ENCODE data around the gene CXCL11.

Gene CXCL11

DNA sequence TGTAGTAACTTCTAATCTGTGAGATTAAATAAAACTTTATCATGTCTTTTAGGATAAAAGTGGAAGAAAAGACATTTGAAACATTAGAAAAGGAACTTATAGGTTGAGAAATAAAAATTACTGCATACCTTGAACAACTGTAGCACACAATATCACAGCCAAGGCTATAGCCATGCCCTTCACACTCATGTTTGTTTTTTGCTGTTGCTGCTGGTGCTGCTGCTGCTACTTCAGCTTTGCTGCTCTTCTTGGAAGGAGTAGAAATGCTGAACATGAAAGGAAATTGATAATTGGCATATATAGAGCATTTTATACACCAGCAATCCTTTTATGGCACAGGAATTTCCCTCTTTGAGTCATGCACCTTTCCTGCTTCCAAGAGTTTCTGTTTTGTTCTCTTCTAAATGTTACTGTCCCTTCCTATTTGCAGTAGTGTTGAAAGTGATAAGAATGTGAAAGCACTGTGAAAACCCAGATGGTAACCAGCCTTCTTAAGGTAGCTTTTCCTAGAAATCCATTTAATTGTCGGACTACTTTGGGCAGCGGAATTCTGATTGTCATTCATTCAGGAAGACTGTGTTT, at the start of gene CXCL11:
CXCL11 (minus strand) TSS at position 272 of the 582 bp plus-strand sequence; CDS start at position 189, 83 bp downstream.
- H3K4me1 Mint-ChIP-seq (ENCODE audit: low read depth) = peaks cover 3% of the 10 kb centered on the region
- H3K27me3 Mint-ChIP-seq = peaks cover 3% of the 10 kb centered on the region
- no peak for DNase-seq

DNA sequence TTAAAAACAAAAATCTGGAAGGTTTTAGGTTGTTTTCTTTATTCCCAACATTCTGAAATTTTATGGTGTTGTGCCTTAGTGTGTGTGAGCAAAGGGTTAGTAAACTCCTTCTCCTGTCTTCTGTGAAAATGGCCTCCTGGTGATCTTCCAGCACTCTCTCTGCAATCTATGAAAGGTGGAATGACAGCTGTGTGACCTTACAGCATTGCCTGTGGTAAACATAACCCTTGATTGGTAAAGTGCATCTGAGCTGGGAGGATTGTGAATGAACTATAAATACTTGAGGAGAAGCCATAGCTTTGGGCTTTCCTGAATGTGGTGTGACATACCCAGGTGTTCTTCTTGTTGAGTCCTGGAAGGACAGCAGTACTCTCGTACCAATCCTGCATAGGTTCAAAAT, 48.7 kb upstream of the CXCL11 start:
- no peak for DNase-seq
- Mint-ChIP-seq H3K27me3 (peaks cover 2% of the 10 kb centered on the region), H3K4me1 (ENCODE audit: low read depth) (peaks cover 2% of the 10 kb centered on the region), H3K27ac (no peak overlapping the region), H3K36me3 (ENCODE audit: low read depth) (no peaks in the 10 kb centered on the region), H3K9me3 (no peaks in the 10 kb centered on the region), H3K4me3 (no peak overlapping the region)

More for the DNA sequence above, at the start of gene CXCL11:
- H3K9me3 Mint-ChIP-seq = no peaks in the 10 kb centered on the region
- H3K27ac Mint-ChIP-seq = no peak within 1 kb of the TSS
- no peaks in the 10 kb centered on the region for H3K36me3 Mint-ChIP-seq (ENCODE audit: low read depth)
- no peak within 1 kb of the TSS for H3K4me3 Mint-ChIP-seq

DNA sequence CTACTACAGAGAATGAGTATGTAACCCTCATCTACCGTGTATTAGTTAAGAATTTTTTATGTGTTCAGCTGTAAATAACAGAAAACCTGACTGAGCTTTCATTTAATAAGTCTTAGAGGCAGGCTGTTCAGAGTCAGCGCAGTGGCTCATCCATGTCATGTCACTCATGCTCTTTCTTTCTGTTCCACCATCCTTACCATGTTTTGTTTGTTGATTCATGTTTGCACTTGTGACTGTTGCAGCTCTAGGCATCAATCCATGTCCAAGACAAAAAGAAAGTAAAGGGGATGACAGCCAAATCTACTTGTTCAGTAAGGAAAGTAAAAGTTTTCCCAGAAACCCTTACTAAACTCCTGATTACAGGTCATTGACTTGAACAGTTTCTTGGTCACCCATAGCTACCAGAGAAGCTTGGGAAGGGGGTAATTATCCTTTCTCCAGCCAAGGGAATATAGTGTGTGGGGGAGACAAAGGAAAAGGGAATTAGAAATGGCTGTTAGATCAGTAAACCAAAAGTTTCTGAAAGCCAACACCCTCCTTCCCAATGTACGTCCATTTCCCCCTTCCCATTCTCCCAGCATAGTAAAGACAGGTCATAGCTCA, 47.6 kb upstream of the CXCL11 start:
- no peak for DNase-seq
- Mint-ChIP-seq H3K27me3 (peaks cover 2% of the 10 kb centered on the region), H3K36me3 (ENCODE audit: low read depth) (no peaks in the 10 kb centered on the region), H3K27ac (no peak overlapping the region), H3K4me3 (no peak overlapping the region), H3K9me3 (no peaks in the 10 kb centered on the region), H3K4me1 (ENCODE audit: low read depth) (peaks cover 2% of the 10 kb centered on the region)

DNA sequence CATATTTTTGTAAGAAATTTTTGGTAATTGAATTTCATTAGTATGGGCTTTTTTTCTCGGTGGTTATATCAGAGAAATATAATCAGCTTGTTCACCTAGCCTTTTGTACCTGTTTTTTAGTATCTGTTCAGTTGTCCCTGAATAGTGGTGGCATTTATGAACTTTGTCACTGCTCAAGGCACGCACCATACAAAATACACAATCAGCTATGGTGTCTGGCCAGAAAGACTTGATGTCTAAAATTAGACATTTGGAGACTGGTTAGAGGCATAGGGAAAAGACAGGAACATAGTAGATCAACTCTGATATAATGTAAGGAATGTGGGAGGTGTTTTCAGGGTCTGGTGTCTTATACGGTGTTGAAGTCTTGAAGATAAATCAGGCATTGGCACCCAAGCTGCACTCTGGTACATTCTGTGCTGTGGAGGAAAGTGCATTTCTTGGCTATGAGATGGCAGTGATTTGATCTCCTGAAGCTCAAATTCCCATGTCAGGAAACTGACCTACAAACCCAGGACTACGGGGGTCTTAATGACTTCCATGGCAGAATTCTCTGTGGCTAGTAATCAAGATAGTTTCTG, 42.3 kb upstream of the CXCL11 start:
- no peaks in the 10 kb centered on the region for H3K36me3 Mint-ChIP-seq (ENCODE audit: low read depth)
- H3K27me3 Mint-ChIP-seq = no peaks in the 10 kb centered on the region
- no peak overlapping the region for H3K4me3 Mint-ChIP-seq

DNA sequence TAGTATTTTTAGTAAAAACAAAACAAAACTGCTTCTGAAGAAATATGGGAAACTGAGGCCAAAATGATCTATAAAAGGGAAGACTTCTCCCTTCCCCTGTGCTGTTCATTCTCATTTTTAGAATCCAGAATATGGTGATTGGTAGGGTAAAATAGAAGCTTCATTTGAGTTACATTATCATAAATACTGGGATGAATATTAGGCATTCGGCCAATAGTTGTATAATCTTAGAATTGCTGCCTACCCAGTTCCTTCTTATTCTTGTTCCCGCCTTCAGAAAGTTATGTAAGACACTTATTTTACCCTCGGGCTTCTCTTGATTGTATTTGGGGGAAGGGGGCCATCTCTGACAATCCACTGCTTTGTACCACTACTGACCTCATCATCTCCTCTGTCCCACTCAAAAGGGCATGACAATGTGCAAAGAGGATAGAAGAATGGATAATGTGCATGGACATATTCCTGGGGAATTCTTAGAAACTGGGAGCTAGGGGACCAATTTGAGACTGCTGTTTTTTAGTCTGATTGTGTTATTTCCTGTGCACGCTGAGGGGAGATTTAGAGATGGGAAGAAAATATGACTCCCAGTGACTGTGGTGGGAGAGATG, 39.2 kb upstream of the CXCL11 start:
- H3K27me3 Mint-ChIP-seq = no peaks in the 10 kb centered on the region
- no peaks in the 10 kb centered on the region for H3K36me3 Mint-ChIP-seq (ENCODE audit: low read depth)
- H3K4me1 Mint-ChIP-seq (ENCODE audit: low read depth) = peaks cover 1% of the 10 kb centered on the region
- H3K9me3 Mint-ChIP-seq = no peaks in the 10 kb centered on the region
- no peak overlapping the region for H3K27ac Mint-ChIP-seq
- no peak for DNase-seq
- no peak overlapping the region for H3K4me3 Mint-ChIP-seq

More for the DNA sequence above, 42.3 kb upstream of the CXCL11 start:
- Mint-ChIP-seq H3K9me3 (no peaks in the 10 kb centered on the region), H3K27ac (no peak overlapping the region), H3K4me1 (ENCODE audit: low read depth) (peaks cover 1% of the 10 kb centered on the region)
- no peak for DNase-seq

DNA sequence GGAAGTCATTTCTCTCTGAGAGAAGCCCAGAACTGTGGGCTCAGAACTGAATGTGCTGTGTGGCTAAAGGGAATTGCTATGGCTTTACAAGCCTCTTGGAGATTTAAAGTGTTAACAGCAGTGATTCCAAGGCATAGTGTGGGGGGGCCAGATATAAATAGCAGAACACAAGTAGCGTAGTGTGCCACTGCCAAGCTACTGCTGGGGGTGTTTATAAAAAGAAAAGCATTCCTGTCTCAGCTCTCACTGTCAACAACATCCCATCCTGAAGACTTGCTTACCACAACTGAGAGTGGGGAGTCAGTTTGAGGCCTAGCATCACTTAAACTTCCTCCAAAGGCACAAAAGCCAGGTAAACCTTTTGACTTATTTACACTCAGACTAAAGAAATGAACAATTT, 38.6 kb upstream of the CXCL11 start, which contains the start of gene ART3:
ART3 (plus strand) TSS at position 242 of the 400 bp plus-strand sequence. CDS start 1,181 bp downstream, outside the sequence.
- no peak within 1 kb of the TSS for H3K27ac Mint-ChIP-seq
- no peaks in the 10 kb centered on the region for H3K36me3 Mint-ChIP-seq (ENCODE audit: low read depth)
- DNase-seq = no peak
- H3K9me3 Mint-ChIP-seq = no peaks in the 10 kb centered on the region
- no peaks in the 10 kb centered on the region for H3K27me3 Mint-ChIP-seq
- no peak within 1 kb of the TSS for H3K4me3 Mint-ChIP-seq
- peaks cover 1% of the 10 kb centered on the region for H3K4me1 Mint-ChIP-seq (ENCODE audit: low read depth)

DNA sequence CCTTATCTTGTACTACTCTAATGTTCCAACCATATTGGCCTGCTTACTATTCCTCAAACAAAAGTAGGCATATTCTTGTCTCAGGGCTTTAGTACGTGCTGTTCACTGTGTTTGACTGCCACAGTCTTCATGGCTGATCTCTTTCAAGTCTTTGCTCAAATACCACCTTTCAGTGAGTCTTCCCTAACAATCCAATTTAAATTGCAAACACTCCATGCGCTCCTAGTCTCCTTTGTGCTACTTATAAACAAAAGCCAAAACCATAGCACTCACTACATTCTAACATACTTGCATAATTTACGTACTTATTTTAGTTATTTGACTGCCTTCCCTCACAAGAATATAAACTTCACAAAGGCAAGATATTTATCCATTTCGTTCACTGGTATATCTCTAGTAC, 36.9 kb upstream of the CXCL11 start:
- peaks cover 1% of the 10 kb centered on the region for H3K4me1 Mint-ChIP-seq (ENCODE audit: low read depth)

DNA sequence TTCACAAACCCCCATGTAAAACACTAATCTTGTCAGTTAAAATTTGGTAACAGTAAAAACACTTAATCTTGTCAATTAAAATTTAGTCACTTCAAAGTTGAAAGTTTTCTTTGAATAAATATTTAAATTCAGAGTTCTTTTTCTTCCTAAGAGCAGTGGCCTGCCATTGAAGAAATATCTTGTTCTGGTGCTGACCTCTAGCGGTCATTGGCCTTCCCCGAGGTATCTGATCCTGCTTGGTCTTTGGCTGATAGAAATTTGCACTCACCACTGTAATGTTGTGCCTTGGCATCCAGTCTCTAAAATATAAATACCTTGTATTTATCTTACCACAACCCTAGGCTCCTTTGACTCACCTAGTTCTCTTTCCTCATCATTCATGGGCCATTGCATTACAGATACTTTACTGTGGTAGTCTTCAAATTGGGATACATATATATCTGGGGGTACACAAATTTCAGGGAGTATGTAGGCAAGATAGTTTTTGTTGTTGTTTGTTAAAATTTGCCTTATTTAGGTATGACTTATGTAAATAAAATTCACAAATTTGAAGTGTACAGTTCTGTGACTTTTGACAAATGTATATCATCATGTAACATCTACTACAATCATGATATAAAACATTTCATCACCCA, 31.9 kb upstream of the CXCL11 start:
- no peaks in the 10 kb centered on the region for H3K9me3 Mint-ChIP-seq
- DNase-seq = peak; percentile 68

More for the DNA sequence above, 36.9 kb upstream of the CXCL11 start:
- H3K4me3 Mint-ChIP-seq = no peak overlapping the region
- H3K27me3 Mint-ChIP-seq = no peaks in the 10 kb centered on the region
- no peak for DNase-seq
- H3K27ac Mint-ChIP-seq = no peak overlapping the region
- H3K9me3 Mint-ChIP-seq = no peaks in the 10 kb centered on the region
- H3K36me3 Mint-ChIP-seq (ENCODE audit: low read depth) = no peaks in the 10 kb centered on the region

DNA sequence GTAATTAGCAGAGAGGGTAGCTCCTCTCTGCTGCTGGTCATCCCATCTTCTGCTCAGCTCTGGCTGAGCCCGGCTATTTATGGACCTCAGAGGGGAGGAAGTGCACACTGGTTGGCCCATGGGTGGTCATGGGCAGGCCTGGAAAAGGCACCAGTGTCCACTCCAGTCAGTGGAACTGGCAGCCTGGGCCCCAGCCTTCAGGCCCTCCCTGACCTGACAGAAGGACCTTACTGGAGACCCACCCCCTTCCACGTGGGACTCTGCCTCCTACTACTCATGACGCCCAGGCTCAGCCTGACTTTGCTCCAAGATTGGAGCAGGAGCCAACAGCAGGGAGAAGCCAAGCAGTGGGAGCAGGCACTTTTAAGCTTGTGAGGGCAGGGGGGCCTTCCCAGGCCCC, 30.7 kb upstream of the CXCL11 start:
- Mint-ChIP-seq H3K27me3 (peaks cover 5% of the 10 kb centered on the region), H3K27ac (no peak overlapping the region), H3K9me3 (no peaks in the 10 kb centered on the region), H3K36me3 (ENCODE audit: low read depth) (no peaks in the 10 kb centered on the region), H3K4me1 (ENCODE audit: low read depth) (peaks cover 6% of the 10 kb centered on the region), H3K4me3 (no peak overlapping the region)
- no peak for DNase-seq

More for the DNA sequence above, 31.9 kb upstream of the CXCL11 start:
- H3K4me3 Mint-ChIP-seq = no peak overlapping the region
- H3K27ac Mint-ChIP-seq = no peak overlapping the region
- H3K27me3 Mint-ChIP-seq = no peaks in the 10 kb centered on the region
- H3K36me3 Mint-ChIP-seq (ENCODE audit: low read depth) = no peaks in the 10 kb centered on the region
- no peaks in the 10 kb centered on the region for H3K4me1 Mint-ChIP-seq (ENCODE audit: low read depth)

DNA sequence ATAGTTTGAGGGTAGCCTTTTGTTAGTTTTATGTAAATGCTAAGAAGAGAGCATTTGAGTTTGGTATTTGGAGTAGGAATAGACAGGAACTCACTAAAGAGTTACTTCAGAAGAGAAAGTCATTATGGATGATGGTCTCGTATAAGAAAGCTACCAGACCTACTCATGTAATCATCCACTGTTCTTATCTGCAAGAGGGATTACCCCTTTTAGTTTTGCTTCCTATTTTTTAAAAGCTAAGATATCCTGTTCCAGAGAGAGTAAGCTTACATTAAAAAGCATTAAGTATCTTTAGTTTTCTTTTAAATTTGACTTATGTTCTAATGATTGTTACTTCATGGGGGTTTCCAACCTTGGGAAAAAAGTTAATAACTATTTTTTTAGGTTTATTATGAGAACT, 26.1 kb upstream of the CXCL11 start:
- Mint-ChIP-seq H3K27me3 (peaks cover 19% of the 10 kb centered on the region), H3K27ac (no peak overlapping the region), H3K36me3 (ENCODE audit: low read depth) (no peaks in the 10 kb centered on the region), H3K9me3 (no peaks in the 10 kb centered on the region), H3K4me3 (no peak overlapping the region), H3K4me1 (ENCODE audit: low read depth) (peaks cover 51% of the 10 kb centered on the region)
- DNase-seq = no peak

DNA sequence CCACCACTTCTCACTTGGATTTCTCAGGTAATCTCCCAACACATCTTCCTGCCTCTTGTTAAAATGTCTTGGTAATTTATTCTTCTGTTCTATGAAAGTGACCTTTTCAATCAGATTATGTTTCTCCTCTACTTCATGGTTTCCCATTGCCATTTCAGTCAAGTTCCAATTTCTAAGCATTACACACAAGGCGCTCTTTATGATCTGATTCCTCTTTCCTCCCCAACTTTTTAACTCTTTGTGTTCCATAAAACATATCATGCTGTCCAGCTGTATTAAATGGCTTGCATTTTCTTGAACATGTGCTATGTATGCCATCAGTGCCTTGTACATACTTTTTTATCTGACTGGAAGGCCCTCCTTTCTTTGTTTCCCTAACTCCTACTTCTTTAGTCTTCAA, 25.6 kb upstream of the CXCL11 start:
- H3K9me3 Mint-ChIP-seq = no peaks in the 10 kb centered on the region
- DNase-seq = no peak
- no peak overlapping the region for H3K4me3 Mint-ChIP-seq
- H3K36me3 Mint-ChIP-seq (ENCODE audit: low read depth) = no peaks in the 10 kb centered on the region
- H3K27ac Mint-ChIP-seq = no peak overlapping the region
- H3K4me1 Mint-ChIP-seq (ENCODE audit: low read depth) = peaks cover 52% of the 10 kb centered on the region
- peaks cover 21% of the 10 kb centered on the region for H3K27me3 Mint-ChIP-seq

DNA sequence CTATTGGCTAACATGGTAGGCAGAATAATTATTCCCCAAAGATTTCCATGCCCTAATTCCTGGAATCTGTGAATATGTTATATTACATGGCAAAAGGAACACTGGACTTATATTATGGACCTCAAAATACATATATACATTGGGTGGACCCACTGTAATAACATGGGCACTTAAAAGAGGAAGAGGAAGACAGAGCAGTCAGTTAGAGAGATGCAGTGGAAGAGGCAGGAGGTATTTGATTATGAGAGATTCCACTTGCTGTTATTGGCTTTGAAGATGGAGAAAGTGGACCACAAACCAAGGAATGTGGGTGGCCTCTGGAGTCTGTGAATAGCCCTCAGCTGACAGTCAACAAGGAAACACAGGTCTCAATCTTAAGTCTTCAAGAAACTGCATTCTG, 24.6 kb upstream of the CXCL11 start:
- no peak for DNase-seq
- H3K4me1 Mint-ChIP-seq (ENCODE audit: low read depth) = peaks cover 61% of the 10 kb centered on the region

DNA sequence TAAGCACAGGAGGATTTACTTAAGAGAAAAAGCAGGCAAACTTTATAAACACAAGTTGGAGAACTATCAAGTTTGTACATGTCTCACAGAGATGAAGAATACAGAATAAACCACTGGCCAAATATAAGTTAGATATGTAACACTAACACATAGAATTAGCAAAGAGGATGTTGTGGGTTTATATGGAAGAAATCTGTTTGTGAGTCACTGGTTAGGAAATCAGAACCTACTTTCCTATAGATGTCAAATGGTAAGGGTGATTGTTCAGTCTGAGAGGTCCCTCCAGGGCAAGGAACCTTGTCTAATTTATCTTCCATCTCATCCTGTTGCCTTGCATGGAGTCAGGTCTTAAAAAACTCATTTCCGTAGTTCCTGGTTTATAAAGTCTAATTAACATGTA, 23.9 kb upstream of the CXCL11 start:
- Mint-ChIP-seq H3K27me3 (peaks cover 35% of the 10 kb centered on the region), H3K9me3 (no peaks in the 10 kb centered on the region), H3K4me3 (peak overlapping the region; percentile 20), H3K4me1 (ENCODE audit: low read depth) (peaks cover 69% of the 10 kb centered on the region), H3K27ac (peak overlapping the region; percentile 56), H3K36me3 (ENCODE audit: low read depth) (no peaks in the 10 kb centered on the region)
- DNase-seq = no peak

More for the DNA sequence above, 24.6 kb upstream of the CXCL11 start:
- Mint-ChIP-seq H3K9me3 (no peaks in the 10 kb centered on the region), H3K27ac (peak overlapping the region; percentile 56), H3K36me3 (ENCODE audit: low read depth) (no peaks in the 10 kb centered on the region), H3K27me3 (peaks cover 30% of the 10 kb centered on the region), H3K4me3 (peak overlapping the region; percentile 20)

DNA sequence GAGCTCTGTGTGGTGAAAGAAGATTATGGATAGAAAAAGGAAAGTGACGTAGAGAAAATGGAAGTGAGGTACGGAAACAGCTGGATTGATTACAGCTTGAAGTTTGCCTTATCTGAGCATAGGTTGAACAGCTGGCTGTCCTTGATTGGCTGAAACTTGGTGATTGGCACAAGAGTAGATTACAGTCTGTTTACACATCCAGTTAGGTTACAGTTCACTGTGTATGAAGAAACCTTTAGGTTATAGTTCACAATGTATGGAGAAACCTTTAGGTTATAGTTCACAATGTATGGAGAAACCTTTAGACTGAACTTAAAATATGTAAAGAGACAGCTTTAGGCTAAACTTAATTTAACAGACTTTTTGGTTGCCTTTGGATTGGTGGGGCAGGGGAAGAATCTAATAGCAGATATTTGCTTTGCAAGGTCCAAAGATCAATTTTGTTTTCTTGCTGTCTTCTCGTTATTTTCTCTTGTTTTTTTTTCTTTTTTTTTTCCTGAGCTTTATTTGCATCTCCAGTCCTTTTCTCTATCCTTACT, 23.1 kb upstream of the CXCL11 start:
- H3K4me1 Mint-ChIP-seq (ENCODE audit: low read depth) = peaks cover 69% of the 10 kb centered on the region
- peaks cover 36% of the 10 kb centered on the region for H3K27me3 Mint-ChIP-seq
- H3K9me3 Mint-ChIP-seq = no peaks in the 10 kb centered on the region
- DNase-seq = no peak
- H3K27ac Mint-ChIP-seq = peak overlapping the region; percentile 89
- peak overlapping the region; percentile 1 for H3K4me3 Mint-ChIP-seq
- H3K36me3 Mint-ChIP-seq (ENCODE audit: low read depth) = no peaks in the 10 kb centered on the region
